GM18511 (cell line): ENCODE data around the gene TPST2.
A peak's percentile ranks its signal among the peaks of the same experiment; 100 is the strongest.
"Not testable (repeated sequence)": the region's sequence is repeated elsewhere in the genome, so short reads cannot be mapped to it uniquely, and the experiment has no call there.

ENCODE experiments used
- ATAC-seq: cut with Tn5 transposase; IDR thresholded peaks from one replicate; pipeline ENCODE4 v1.9.1; 2021; ENCODE audit warnings: mild to moderate bottlenecking, moderate library complexity; ENCODE audit not compliant: unreplicated experiment

The TPST2 gene

GRCh38 chr22:26536056-26536761 is 53.7 kb downstream of the TPST2 start:
- no peak for ATAC-seq

GRCh38 chr22:26535603-26535908 is 54.4 kb downstream of the TPST2 start:
- ATAC-seq, result no peak

- ATAC-seq, result no peak
Observed at GRCh38 chr22:26534874-26535602, 54.9 kb downstream of the TPST2 start.

GRCh38 chr22:26534171-26534855 is 55.6 kb downstream of the TPST2 start:
- ATAC-seq, result no peak

- no peak for ATAC-seq
Observed at GRCh38 chr22:26529345-26529744, 60.6 kb downstream of the TPST2 start.

- not testable (repeated sequence) for ATAC-seq
Observed at GRCh38 chr22:26528518-26528917, 61.4 kb downstream of the TPST2 start.

- no peak for ATAC-seq
Observed at GRCh38 chr22:26527574-26528465, 62.1 kb downstream of the TPST2 start.

- no peak for ATAC-seq
Observed at GRCh38 chr22:26527167-26527566, 62.8 kb downstream of the TPST2 start.

GRCh38 chr22:26525946-26526564 is 63.9 kb downstream of the TPST2 start:
- no peak for ATAC-seq

GRCh38 chr22:26524870-26525269 is 65.1 kb downstream of the TPST2 start:
- ATAC-seq, result no peak

- ATAC-seq, result no peak
Observed at GRCh38 chr22:26522592-26522991, 67.3 kb downstream of the TPST2 start.

GRCh38 chr22:26522012-26522411 is 67.9 kb downstream of the TPST2 start:
- no peak for ATAC-seq

GRCh38 chr22:26517429-26517828 is 72.5 kb downstream of the TPST2 start:
- ATAC-seq, result no peak

- ATAC-seq, result no peak
Observed at GRCh38 chr22:26516503-26516902, 73.4 kb downstream of the TPST2 start.

- no peak for ATAC-seq
Observed at GRCh38 chr22:26515931-26516330, 74.0 kb downstream of the TPST2 start.

- ATAC-seq, result no peak
Observed at GRCh38 chr22:26514419-26515161, 75.3 kb downstream of the TPST2 start.

GRCh38 chr22:26513838-26514237 is 76.1 kb downstream of the TPST2 start:
- no peak for ATAC-seq

GRCh38 chr22:26512149-26512793 is 77.7 kb downstream of the TPST2 start, which contains the start of gene TFIP11:
Gene TFIP11 (minus strand): TSS chr22:26512473. CDS start chr22:26510272, 2,201 bp downstream.
- ATAC-seq, result peak; percentile 95

- ATAC-seq, result no peak
Observed at GRCh38 chr22:26508148-26508547, 81.8 kb downstream of the TPST2 start.
